Activated naive CD4-positive, alpha-beta T cell treated with anti-CD3 and anti-CD28 coated beads, Interleukin-2, amount 50 U/mL, for 72 hours (primary cell): Measurements from ENCODE around the gene EMP1. TPM values are rescaled to one million over a fixed set of nuclear protein-coding genes. Genes with fewer than 3 reads are reported as not detected.

Source experiments
- ATAC-seq, 2 donors: fragments of 150-1000 bp; cut with Tn5 transposase; 2 replicates each; pipeline ENCODE4 v1.10.0; 2021; ENCODE audit warnings: mild to moderate bottlenecking in 2 of 2, moderate library complexity in 2 of 2
- DNase-seq, 2 donors: peaks; one replicate each; pipeline ENCODE4 v3.0.0; 2021 to 2022; ENCODE audit warnings: low spot score in 2 of 2
- H3K27ac Mint-ChIP-seq, 2 donors: one replicate each; pipeline ENCODE4 v1.8.0; 2022; ENCODE audit warnings: mild to moderate bottlenecking in 2 of 2, mixed read lengths in 2 of 2
- H3K36me3 Mint-ChIP-seq, 2 donors: one replicate each; pipeline ENCODE4 v1.8.0; 2022; ENCODE audit warnings: mixed read lengths in 2 of 2
- H3K9me3 Mint-ChIP-seq, 2 donors: one replicate each; pipeline ENCODE4 v1.8.0; 2022; ENCODE audit warnings: mixed read lengths in 2 of 2
- total RNA-seq, 2 donors: library from RNA; stranded (reverse); gene quantifications; one replicate each; pipeline ENCODE4 v1.2.3, GENCODE V29; 2022

The EMP1 gene
- total RNA-seq, 2 donors from 2014 or later = 1.4 to 9.2 TPM

- DNase-seq (no peak), ATAC-seq (peak in 1 of 2 donors; percentile 87)
- Mint-ChIP-seq H3K36me3 (no peaks in the 10 kb centered on the region), H3K9me3 (no peaks in the 10 kb centered on the region), H3K27ac (no peak overlapping the region)
These were observed 9.1 kb upstream of the EMP1 start for GRCh38 chr12:13187399-13187798.

GRCh38 chr12:13189264-13189663 is 7.3 kb upstream of the EMP1 start:
- DNase-seq (no peak), ATAC-seq (no peak)
- no peaks in the 10 kb centered on the region for H3K36me3 Mint-ChIP-seq
- no peak overlapping the region for H3K27ac Mint-ChIP-seq
- H3K9me3 Mint-ChIP-seq = no peaks in the 10 kb centered on the region

DNA sequence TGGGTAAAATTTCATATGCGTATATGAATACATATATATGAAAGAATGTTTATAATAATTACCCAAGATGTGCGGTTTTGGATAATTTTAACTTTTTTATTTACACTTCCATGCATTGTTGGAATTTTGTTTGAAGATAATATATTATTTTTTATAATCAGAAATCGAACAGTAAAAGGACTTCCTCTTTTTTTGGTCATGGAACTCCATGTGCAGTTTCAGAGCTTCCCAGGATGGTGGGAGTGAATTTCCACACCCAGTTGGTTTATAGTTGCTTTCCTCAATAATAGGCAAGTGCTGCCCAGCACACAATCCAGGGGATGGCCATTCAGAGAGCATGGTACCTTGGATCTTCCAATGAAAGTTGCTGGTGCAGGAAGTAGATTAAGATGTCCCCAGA is 6.3 kb upstream of the EMP1 start:
- no peaks in the 10 kb centered on the region for H3K9me3 Mint-ChIP-seq
- ATAC-seq (no peak), DNase-seq (no peak)
- H3K36me3 Mint-ChIP-seq = no peaks in the 10 kb centered on the region
- no peak overlapping the region for H3K27ac Mint-ChIP-seq

- Mint-ChIP-seq H3K27ac (no peak overlapping the region), H3K36me3 (no peaks in the 10 kb centered on the region), H3K9me3 (no peaks in the 10 kb centered on the region)
- ATAC-seq = no peak
- DNase-seq = no peak
These were observed 3.8 kb upstream of the EMP1 start for GRCh38 chr12:13192719-13193118.

- DNase-seq (no peak), ATAC-seq (no peak)
- Mint-ChIP-seq H3K9me3 (no peaks in the 10 kb centered on the region), H3K27ac (no peak overlapping the region), H3K36me3 (no peaks in the 10 kb centered on the region)
These were observed 2.9 kb upstream of the EMP1 start for GRCh38 chr12:13193505-13194231.

GRCh38 chr12:13194401-13195110 is 2.0 kb upstream of the EMP1 start:
- DNase-seq = no peak
- Mint-ChIP-seq H3K27ac (peak overlapping the region in 1 of 2 donors; percentile 14), H3K36me3 (no peaks in the 10 kb centered on the region), H3K9me3 (no peaks in the 10 kb centered on the region)
- no peak for ATAC-seq

- DNase-seq = no peak
- no peaks in the 10 kb centered on the region for H3K36me3 Mint-ChIP-seq
- peak overlapping the region; percentile 72 to 91 for H3K27ac Mint-ChIP-seq
- no peak for ATAC-seq
- H3K9me3 Mint-ChIP-seq = no peaks in the 10 kb centered on the region
These were observed 1.3 kb upstream of the EMP1 start for GRCh38 chr12:13195250-13195649.

GRCh38 chr12:13195785-13196129 is 769 bp upstream of the EMP1 start:
- no peaks in the 10 kb centered on the region for H3K36me3 Mint-ChIP-seq

GRCh38 chr12:13197032-13197431 is 506 bp downstream of the EMP1 start:
- Mint-ChIP-seq H3K27ac (peak overlapping the region; percentile 72 to 91), H3K36me3 (no peaks in the 10 kb centered on the region), H3K9me3 (no peaks in the 10 kb centered on the region)
- DNase-seq = no peak
- ATAC-seq = no peak

More at GRCh38 chr12:13195785-13196129, 769 bp upstream of the EMP1 start:
- no peak for ATAC-seq
- H3K9me3 Mint-ChIP-seq = no peaks in the 10 kb centered on the region
- peak overlapping the region; percentile 72 to 91 for H3K27ac Mint-ChIP-seq
- DNase-seq = no peak

GRCh38 chr12:13197526-13198143 is 1.1 kb downstream of the EMP1 start:
- no peaks in the 10 kb centered on the region for H3K9me3 Mint-ChIP-seq
- ATAC-seq = no peak
- DNase-seq = no peak
- H3K27ac Mint-ChIP-seq = peak overlapping the region; percentile 72 to 91
- H3K36me3 Mint-ChIP-seq = no peaks in the 10 kb centered on the region

DNA sequence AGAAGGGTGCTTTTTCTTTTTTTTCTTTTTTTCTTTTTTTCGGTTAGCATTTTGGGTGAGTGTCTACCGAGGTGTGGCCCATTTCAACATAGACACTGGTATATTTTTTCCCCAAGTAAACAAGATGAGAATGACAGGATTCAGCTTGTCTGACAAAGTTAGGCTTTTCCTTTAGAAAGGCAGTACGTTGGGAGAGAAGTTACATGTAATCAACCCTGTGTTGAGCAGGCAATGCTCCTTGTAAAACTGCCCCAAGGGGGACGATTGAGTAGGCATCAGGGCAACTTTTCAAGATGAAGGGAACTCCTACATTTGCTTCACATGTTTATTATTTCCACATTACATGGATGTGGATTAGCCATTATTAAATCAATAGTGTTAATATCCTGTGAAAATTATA is 1.7 kb downstream of the EMP1 start:
- no peak for ATAC-seq
- no peaks in the 10 kb centered on the region for H3K36me3 Mint-ChIP-seq
- DNase-seq = no peak
- H3K27ac Mint-ChIP-seq = no peak overlapping the region
- H3K9me3 Mint-ChIP-seq = no peaks in the 10 kb centered on the region

- Mint-ChIP-seq H3K36me3 (no peaks in the 10 kb centered on the region), H3K27ac (no peak overlapping the region), H3K9me3 (no peaks in the 10 kb centered on the region)
- DNase-seq (no peak), ATAC-seq (no peak)
These were observed 2.4 kb downstream of the EMP1 start for GRCh38 chr12:13198876-13199275.

- ATAC-seq = no peak
- Mint-ChIP-seq H3K27ac (peak overlapping the region in 1 of 2 donors; percentile 34), H3K9me3 (no peaks in the 10 kb centered on the region), H3K36me3 (no peaks in the 10 kb centered on the region)
- no peak for DNase-seq
These were observed 3.1 kb downstream of the EMP1 start for GRCh38 chr12:13199592-13199991.

GRCh38 chr12:13200841-13201240 is 4.3 kb downstream of the EMP1 start:
- DNase-seq (no peak), ATAC-seq (no peak)
- Mint-ChIP-seq H3K27ac (no peak overlapping the region), H3K36me3 (no peaks in the 10 kb centered on the region), H3K9me3 (no peaks in the 10 kb centered on the region)

DNA sequence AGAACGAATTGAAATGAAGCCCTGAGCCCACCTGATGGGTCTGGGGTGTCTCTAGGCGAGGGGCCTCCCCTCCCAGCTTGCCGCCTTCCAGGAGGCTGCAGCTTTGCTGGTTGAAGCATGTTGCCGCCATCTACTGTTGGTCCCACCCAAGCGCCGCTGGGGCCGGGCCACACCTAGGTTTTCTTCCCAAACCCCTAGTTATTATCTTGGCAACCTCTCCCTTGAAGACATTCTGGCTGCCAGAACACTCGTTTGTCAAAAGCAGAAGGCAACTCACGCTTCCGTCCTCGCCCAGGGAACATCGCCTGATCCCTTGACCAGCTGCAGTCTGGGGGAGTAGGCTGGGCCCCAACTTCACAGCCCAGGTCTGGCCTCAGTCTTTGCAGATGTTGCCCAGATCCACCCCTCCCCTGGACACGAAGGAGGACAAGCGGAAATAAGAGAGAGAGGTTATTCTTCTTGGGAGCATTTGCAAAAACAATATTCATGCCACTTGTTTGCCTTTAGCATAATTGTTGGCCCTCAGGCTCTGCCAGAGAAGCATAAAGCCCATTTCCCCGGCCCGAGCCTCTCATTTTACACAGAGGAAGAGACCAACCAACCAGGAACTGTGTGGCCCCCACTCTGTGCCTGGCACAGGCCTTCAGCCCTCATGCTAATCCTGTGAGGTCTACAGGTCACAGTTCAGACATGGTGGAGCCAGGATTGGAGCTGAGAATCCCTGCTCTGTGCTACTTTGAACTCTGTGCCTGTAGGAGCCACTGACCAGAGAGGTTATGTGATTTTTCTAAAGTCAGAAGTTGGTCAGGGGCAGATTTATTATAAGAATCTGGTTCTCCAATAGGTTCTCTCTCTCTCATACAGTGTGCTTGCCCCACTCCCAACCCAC is 6.8 kb downstream of the EMP1 start:
- ATAC-seq = peak in 1 of 2 donors; percentile 37
- DNase-seq = no peak
- no peaks in the 10 kb centered on the region for H3K36me3 Mint-ChIP-seq
- no peak overlapping the region for H3K27ac Mint-ChIP-seq
- H3K9me3 Mint-ChIP-seq = no peaks in the 10 kb centered on the region

DNA sequence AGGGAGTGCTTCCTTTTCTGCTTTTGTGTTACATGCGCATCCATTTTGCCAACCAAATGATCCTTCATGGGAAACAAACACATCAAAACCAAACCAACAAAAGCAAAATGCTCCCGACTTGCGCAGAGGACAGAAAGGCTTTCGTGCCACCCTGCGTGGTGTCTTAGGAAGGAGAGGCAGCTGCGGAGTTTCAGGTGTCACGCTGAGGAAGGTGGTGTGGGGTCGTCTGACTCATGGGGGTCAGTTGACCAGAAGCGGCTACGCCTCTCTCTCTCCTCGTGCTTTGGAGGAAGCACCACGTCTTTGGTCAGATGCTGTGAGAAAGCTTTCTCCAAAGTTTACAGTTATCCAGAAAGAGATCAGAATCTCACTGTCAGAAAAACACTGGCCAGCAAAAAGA is 7.9 kb downstream of the EMP1 start:
- H3K9me3 Mint-ChIP-seq = no peaks in the 10 kb centered on the region
- ATAC-seq = no peak
- no peaks in the 10 kb centered on the region for H3K36me3 Mint-ChIP-seq
- DNase-seq = no peak
- no peak overlapping the region for H3K27ac Mint-ChIP-seq
